OCI-LY3 (cell line): ENCODE measurements around the gene GPSM3.

ENCODE experiments used
- H2AFZ ChIP-seq: fragments of 200-600, 300-600 bp; shearing (Covaris generic); 2 replicates; pipeline ENCODE4 v1.6.0; 2014; ENCODE audit warnings: antibody characterized with exemption, low read depth, low read length
- H3K27ac ChIP-seq: fragments of 200-600, 300-600 bp; sonication (generic); 2 replicates; pipeline ENCODE4 v1.5.1; 2014; ENCODE audit warnings: mild to moderate bottlenecking, low read length, moderate library complexity, mixed read lengths
- H3K27me3 ChIP-seq: fragments of 200-600, 300-600 bp; sonication (generic); 2 replicates; pipeline ENCODE4 v1.6.1; 2014; ENCODE audit warnings: low read depth, low read length, mixed read lengths
- H3K36me3 ChIP-seq: fragments of 200-600, 300-600 bp; sonication (generic); replicated peaks from 2 replicates; pipeline ENCODE3; 2014; ENCODE audit warnings: low read depth, low read length, mixed read lengths
- H3K4me1 ChIP-seq: fragments of 300-600, 200-600 bp; sonication (generic); 2 replicates; pipeline ENCODE4 v1.6.1; 2014; ENCODE audit warnings: low read length, mixed read lengths
- H3K4me2 ChIP-seq: fragments of 200-600, 300-600 bp; sonication (generic); 2 replicates; pipeline ENCODE4 v1.6.1; 2014; ENCODE audit warnings: low read length, mixed read lengths
- H3K4me3 ChIP-seq: fragments of 300-600, 200-600 bp; sonication (generic); 2 replicates; pipeline ENCODE4 v1.5.1; 2014; ENCODE audit warnings: antibody characterized with exemption, mild to moderate bottlenecking, low read length, moderate library complexity
- H3K79me2 ChIP-seq: fragments of 300-600, 200-600 bp; shearing (Covaris generic); 2 replicates; pipeline ENCODE4 v1.6.1; 2014; ENCODE audit warnings: mild to moderate bottlenecking, low read length, mixed read lengths
- H3K9ac ChIP-seq: fragments of 300-600, 200-600 bp; shearing (Covaris generic); 2 replicates; pipeline ENCODE4 v1.6.0; 2014; ENCODE audit warnings: mild to moderate bottlenecking, low read length, moderate library complexity
- H3K9me3 ChIP-seq: fragments of 200-600, 300-600 bp; shearing (Covaris generic); 2 replicates; pipeline ENCODE4 v1.6.1; 2014; ENCODE audit warnings: low read length, mixed read lengths; ENCODE audit not compliant: insufficient read depth
- H4K20me1 ChIP-seq: fragments of 200-600, 300-600 bp; sonication (generic); 2 replicates; pipeline ENCODE4 v1.6.1; 2016; ENCODE audit warnings: low read length, mixed read lengths; ENCODE audit not compliant: insufficient read depth
- EZH2phosphoT487 ChIP-seq: fragments of 200-600 bp; shearing (Covaris generic); IDR thresholded peaks from 2 replicates; pipeline ENCODE4 v1.6.1; 2018; ENCODE audit warnings: antibody characterized with exemption, mixed run types, low read depth
- TF ChIP-seq, protein P1 (sequence below): fragments of 200-600, 300-600 bp; sonication (generic); IDR thresholded peaks from 2 replicates; pipeline ENCODE4 v1.5.1; 2014; ENCODE audit warnings: antibody characterized with exemption, low read length, low read depth

The GPSM3 gene

DNA sequence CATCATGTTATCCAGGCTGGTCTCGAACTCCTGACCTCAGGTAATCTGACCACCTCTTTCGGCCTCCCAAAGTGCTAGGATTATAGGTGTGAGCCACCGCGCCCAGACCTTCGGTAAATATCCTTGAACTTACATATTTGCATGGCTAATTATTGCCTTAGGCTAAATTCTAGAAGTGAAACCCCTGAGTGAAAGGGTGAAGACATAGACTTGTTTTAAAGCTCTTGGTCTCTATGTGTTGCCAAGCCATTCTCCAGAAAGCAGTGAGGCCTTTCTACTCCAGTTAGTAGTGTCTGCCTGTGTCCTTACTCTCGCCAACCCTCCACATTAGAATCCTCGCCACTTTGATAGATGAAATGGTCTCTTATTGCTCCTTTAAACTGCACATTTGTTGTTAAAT lies 34.0 kb upstream of the GPSM3 start:
- peaks cover 61% of the 10 kb centered on the region for H3K4me1 ChIP-seq
- no peaks in the 10 kb centered on the region for H3K79me2 ChIP-seq

DNA sequence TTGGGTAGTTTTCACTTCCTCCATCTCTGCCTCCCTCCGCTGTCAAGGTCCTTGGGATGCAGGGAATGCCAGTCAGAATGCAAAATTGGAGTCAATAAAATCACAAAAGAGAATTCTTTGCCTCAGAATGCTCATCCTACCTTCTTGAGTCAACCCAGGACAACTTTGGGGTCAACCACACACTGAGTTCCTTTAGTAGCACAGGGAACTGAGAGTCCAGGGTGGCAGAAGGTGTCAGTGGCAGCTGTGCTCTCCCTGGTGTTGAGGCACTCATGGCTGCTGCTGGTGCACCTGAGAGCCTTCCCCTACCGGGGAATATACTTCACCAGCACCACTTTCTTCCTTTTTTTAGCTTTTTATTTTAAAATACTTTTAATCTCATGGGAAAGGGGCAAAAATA lies 32.3 kb upstream of the GPSM3 start:
- peak overlapping the region; percentile 74 for H3K4me3 ChIP-seq
- peak overlapping the region; percentile 82 for H3K4me2 ChIP-seq
- no peaks in the 10 kb centered on the region for H4K20me1 ChIP-seq
- no peaks in the 10 kb centered on the region for H3K79me2 ChIP-seq
- H2AFZ ChIP-seq: no peak overlapping the region
- no peak for TF ChIP-seq EZH2phosphoT487
- TF ChIP-seq, protein P1, sequence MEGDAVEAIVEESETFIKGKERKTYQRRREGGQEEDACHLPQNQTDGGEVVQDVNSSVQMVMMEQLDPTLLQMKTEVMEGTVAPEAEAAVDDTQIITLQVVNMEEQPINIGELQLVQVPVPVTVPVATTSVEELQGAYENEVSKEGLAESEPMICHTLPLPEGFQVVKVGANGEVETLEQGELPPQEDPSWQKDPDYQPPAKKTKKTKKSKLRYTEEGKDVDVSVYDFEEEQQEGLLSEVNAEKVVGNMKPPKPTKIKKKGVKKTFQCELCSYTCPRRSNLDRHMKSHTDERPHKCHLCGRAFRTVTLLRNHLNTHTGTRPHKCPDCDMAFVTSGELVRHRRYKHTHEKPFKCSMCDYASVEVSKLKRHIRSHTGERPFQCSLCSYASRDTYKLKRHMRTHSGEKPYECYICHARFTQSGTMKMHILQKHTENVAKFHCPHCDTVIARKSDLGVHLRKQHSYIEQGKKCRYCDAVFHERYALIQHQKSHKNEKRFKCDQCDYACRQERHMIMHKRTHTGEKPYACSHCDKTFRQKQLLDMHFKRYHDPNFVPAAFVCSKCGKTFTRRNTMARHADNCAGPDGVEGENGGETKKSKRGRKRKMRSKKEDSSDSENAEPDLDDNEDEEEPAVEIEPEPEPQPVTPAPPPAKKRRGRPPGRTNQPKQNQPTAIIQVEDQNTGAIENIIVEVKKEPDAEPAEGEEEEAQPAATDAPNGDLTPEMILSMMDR: no peak
- H3K4me1 ChIP-seq: peaks cover 66% of the 10 kb centered on the region
- peak overlapping the region; percentile 72; the same call in 1 of the 2 replicates for H3K9ac ChIP-seq
- H3K27me3 ChIP-seq: no peaks in the 10 kb centered on the region
- H3K9me3 ChIP-seq: no peaks in the 10 kb centered on the region
- peak overlapping the region; percentile 89 for H3K27ac ChIP-seq
- H3K36me3 ChIP-seq: peaks cover 2% of the 10 kb centered on the region

More for the DNA sequence above, 34.0 kb upstream of the GPSM3 start:
- Histone ChIP-seq H3K4me2 (peak overlapping the region; percentile 57), H3K4me3 (peak overlapping the region; percentile 9; the same call in 1 of the 2 replicates), H3K9me3 (no peaks in the 10 kb centered on the region), H3K27ac (peak overlapping the region; percentile 89), H3K36me3 (no peaks in the 10 kb centered on the region), H3K9ac (peak overlapping the region; percentile 19; the same call in 1 of the 2 replicates), H4K20me1 (no peaks in the 10 kb centered on the region), H3K27me3 (no peaks in the 10 kb centered on the region), H2AFZ (no peak overlapping the region)
- TF ChIP-seq EZH2phosphoT487: no peak
- TF ChIP-seq, protein P1: no peak

GRCh38 chr6:32223258-32224235 lies 31.1 kb upstream of the GPSM3 start, which contains the start of gene NOTCH4:
NOTCH4 (minus strand) TSS chr6:32224067; CDS start chr6:32223928, 139 bp downstream.
- H3K27me3 ChIP-seq: no peaks in the 10 kb centered on the region
- H3K4me2 ChIP-seq: peak within 1 kb of the TSS; percentile 82
- peak within 1 kb of the TSS; percentile 89 for H3K27ac ChIP-seq
- TF ChIP-seq, protein P1: no peak
- no peak for TF ChIP-seq EZH2phosphoT487
- peaks cover 66% of the 10 kb centered on the region for H3K4me1 ChIP-seq
- peak within 1 kb of the TSS; percentile 74 for H3K4me3 ChIP-seq
- no peaks in the 10 kb centered on the region for H3K79me2 ChIP-seq
- no peaks in the 10 kb centered on the region for H4K20me1 ChIP-seq
- peak within 1 kb of the TSS; percentile 72 for H3K9ac ChIP-seq
- H2AFZ ChIP-seq: no peak within 1 kb of the TSS
- peaks cover 2% of the 10 kb centered on the region for H3K36me3 ChIP-seq
- H3K9me3 ChIP-seq: no peaks in the 10 kb centered on the region
